ENCODE measurements around the gene DACT2. TPM values are rescaled to one million over a fixed set of nuclear protein-coding genes. Genes with fewer than 3 reads are reported as not detected.

DACT2 gene
- total RNA-seq, 1 experiment from 2014 or later: 3.3 TPM

GRCh38 chr6:168332020-168332419, 12.4 kb upstream of the DACT2 start:
- in situ Hi-C loops (cut with HindIII; ENCODE audit: low pct_unique_long_range_greater_than_20kb, low sequenced_read_pairs): no loop called here
- intact Hi-C loops (cut with micrococcal nuclease; ENCODE audit: unreplicated experiment): no loop called here
- H3K36me3 ChIP-seq (ENCODE audit: control insufficient read depth, insufficient read depth, low read length): no peaks in the 10 kb centered on the region
- no peak overlapping the region for H3K4me3 ChIP-seq (ENCODE audit: low read depth in 2 of 2, low read length in 2 of 2)
- ChIA-PET POLR2A (no interaction called here), CTCF (no interaction called here)
- BruUV-seq (replicated peaks): no TSS peak
- DNase-seq (ENCODE audit: low read depth, low spot score) (no peak), ATAC-seq (no peak)
- no peaks in the 10 kb centered on the region for H3K9me3 ChIP-seq (ENCODE audit: control insufficient read depth, insufficient read depth, low read depth, low read length)
- no peaks in the 10 kb centered on the region for H3K4me1 ChIP-seq (ENCODE audit: control insufficient read depth, insufficient read depth, low read length)
- no peak for TF ChIP-seq REST (IDR thresholded peaks at IDR 0.05; ENCODE audit: insufficient read depth in 1 of 2, low read depth in 2 of 2, low read length in 1 of 2)
- TF ChIP-seq CTCF (IDR thresholded peaks at IDR 0.05): no peak
- TF ChIP-seq SIN3A (IDR thresholded peaks at IDR 0.05; ENCODE audit: borderline replicate concordance, insufficient read depth, low read depth, low read length): no peak
- TF ChIP-seq POLR2AphosphoS5 (IDR thresholded peaks at IDR 0.05; ENCODE audit: low read depth, low read length): no peak
- TF ChIP-seq TCF7L2 (IDR thresholded peaks at IDR 0.05; ENCODE audit: low read depth, low read length): no peak
- no peak overlapping the region for H3K27ac ChIP-seq (ENCODE audit: low read length)
- no peaks in the 10 kb centered on the region for H3K27me3 ChIP-seq (ENCODE audit: control insufficient read depth, insufficient read depth, low read length)

GRCh38 chr6:168331058-168331457, 11.5 kb upstream of the DACT2 start:
- no peak for TF ChIP-seq REST (IDR thresholded peaks at IDR 0.05; ENCODE audit: insufficient read depth in 1 of 2, low read depth in 2 of 2, low read length in 1 of 2)
- no peak for TF ChIP-seq CTCF (IDR thresholded peaks at IDR 0.05)
- TF ChIP-seq TCF7L2 (IDR thresholded peaks at IDR 0.05; ENCODE audit: low read depth, low read length): no peak
- TF ChIP-seq POLR2AphosphoS5 (IDR thresholded peaks at IDR 0.05; ENCODE audit: low read depth, low read length): no peak
- TF ChIP-seq SIN3A (IDR thresholded peaks at IDR 0.05; ENCODE audit: borderline replicate concordance, insufficient read depth, low read depth, low read length): no peak
- no peaks in the 10 kb centered on the region; the same call in 1 of the 2 replicates for H3K4me1 ChIP-seq (ENCODE audit: control insufficient read depth, insufficient read depth, low read length)
- DNase-seq (ENCODE audit: low read depth, low spot score) (no peak), ATAC-seq (no peak)
- CTCF ChIA-PET: no interaction called here
- intact Hi-C loops (cut with micrococcal nuclease; ENCODE audit: unreplicated experiment): no loop called here
- no TSS peak for BruUV-seq (replicated peaks)
- in situ Hi-C loops (cut with HindIII; ENCODE audit: low pct_unique_long_range_greater_than_20kb, low sequenced_read_pairs): no loop called here
- no peak overlapping the region for H3K27ac ChIP-seq (ENCODE audit: low read length)
- no peaks in the 10 kb centered on the region for H3K9me3 ChIP-seq (ENCODE audit: control insufficient read depth, insufficient read depth, low read depth, low read length)
- H3K36me3 ChIP-seq (ENCODE audit: control insufficient read depth, insufficient read depth, low read length): no peaks in the 10 kb centered on the region
- POLR2A ChIA-PET: no interaction called here
- H3K4me3 ChIP-seq (ENCODE audit: low read depth in 2 of 2, low read length in 2 of 2): no peak overlapping the region
- no peaks in the 10 kb centered on the region for H3K27me3 ChIP-seq (ENCODE audit: control insufficient read depth, insufficient read depth, low read length)

Measured in Panc1 (cell line).